ENCODE data around the gene KLLN.
"Not testable (repeated sequence)": the region's sequence is repeated elsewhere in the genome, so short reads cannot be mapped to it uniquely, and the experiment has no call there.

KLLN gene

DNA sequence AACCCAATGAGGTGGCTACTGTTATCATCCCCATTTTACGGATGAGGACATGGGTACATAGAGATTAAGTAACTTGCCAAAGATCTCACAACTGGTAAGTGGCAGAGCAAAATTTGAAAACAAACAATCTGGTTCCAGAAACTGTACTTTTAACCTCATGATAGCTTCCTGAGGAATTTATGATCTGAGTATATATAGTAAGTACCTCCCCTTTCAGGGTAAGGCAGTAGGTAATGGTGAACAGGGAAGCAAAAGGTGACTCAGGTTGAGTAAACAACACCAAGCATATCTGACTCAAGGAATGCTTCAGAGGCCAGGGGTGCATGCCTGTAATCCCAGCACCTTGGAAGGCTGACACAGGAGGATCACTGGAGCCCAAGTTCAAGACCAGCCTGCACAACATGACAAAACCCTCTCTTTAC is 21.1 kb downstream of the KLLN start:
- TF ChIP-seq ZNF274 (IDR thresholded peaks at IDR 0.05; ENCODE audit: low read depth, low read length): no peak
- no peak overlapping the region for H3K4me3 ChIP-seq (ENCODE audit: low read length)

DNA sequence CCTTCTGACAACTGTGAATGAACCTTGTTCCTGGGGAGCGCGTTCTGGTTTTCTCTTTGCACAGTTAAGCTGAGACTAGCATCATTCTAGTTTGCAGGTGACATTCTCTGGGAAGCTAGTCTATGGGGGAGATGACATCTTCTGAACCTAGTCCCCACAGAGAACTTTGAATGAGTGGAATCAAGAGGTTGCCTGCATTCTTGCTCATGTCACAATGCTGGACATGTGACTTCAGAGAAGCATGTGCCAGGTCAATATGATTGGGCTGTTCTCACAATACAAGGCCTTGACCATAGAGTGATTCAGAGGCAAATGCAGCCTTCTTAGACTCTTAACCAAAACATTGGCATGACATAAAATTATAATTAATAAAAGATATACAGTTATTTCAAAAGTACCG is 22.1 kb downstream of the KLLN start:
- TF ChIP-seq ZNF274 (IDR thresholded peaks at IDR 0.05; ENCODE audit: low read depth, low read length): no peak
- no peak overlapping the region for H3K4me3 ChIP-seq (ENCODE audit: low read length)

DNA sequence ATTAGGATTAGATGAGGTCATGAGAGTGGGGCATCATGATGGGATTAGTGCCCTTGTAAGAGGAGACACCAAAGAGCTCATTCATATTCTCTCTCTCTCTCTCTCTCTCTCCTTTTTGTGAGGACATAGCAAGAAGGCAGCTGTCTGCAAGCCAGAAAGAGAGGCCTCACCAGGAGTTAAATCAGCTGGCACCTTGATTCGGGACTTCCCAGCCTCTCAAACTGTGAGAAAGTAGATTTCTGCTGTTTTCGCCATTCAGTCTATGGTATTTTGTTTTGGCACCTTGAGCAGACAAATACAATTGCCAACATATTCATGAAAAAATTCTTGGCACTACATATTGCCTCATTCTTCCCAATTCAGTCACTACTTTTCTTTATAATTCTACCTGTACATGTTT is 24.7 kb downstream of the KLLN start:
- no peak for TF ChIP-seq ZNF274 (IDR thresholded peaks at IDR 0.05; ENCODE audit: low read depth, low read length)
- H3K4me3 ChIP-seq (ENCODE audit: low read length): no peak overlapping the region

DNA sequence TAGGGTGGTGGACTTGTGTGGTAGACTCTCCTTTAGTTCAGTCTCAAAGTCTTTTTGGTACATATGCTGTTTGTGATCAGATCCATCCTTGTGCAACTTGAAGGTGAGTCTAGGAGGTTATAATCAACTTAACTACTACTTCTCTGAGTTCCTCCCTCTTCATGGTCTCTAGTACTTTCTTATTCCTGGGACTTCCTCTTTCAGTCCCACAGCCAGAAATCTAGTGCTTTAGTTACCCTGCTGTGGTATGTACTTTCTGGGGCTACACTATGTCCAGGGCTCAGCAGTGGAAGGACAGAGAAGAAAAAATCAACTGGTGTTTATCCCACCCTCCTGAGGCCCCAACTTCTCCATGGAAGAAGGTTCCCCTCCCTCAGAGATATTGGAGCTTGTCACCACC is 25.9 kb downstream of the KLLN start:
- no peak overlapping the region for H3K4me3 ChIP-seq (ENCODE audit: low read length)
- TF ChIP-seq ZNF274 (IDR thresholded peaks at IDR 0.05; ENCODE audit: low read depth, low read length): no peak

DNA sequence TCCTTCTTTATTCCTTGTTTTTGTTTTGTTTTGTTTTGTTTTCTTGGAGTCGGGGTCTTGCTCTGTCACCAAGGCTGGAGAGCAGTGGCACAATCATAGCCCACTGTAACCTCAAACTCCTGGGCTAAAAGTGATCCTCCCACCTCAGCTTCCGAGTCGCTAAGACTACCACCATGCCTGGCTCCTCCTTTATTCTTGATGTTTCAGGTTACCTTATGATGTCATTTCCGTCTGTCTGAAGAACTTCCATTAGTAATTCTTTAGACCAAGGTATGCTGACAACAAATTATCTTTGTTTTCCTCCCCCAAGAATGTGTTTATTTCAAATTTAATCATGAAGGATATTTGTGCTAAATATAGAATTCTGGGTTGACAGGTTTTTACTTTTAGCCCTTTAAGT is 27.2 kb downstream of the KLLN start:
- H3K4me3 ChIP-seq (ENCODE audit: low read length): no peak overlapping the region
- no peak for TF ChIP-seq ZNF274 (IDR thresholded peaks at IDR 0.05; ENCODE audit: low read depth, low read length)

DNA sequence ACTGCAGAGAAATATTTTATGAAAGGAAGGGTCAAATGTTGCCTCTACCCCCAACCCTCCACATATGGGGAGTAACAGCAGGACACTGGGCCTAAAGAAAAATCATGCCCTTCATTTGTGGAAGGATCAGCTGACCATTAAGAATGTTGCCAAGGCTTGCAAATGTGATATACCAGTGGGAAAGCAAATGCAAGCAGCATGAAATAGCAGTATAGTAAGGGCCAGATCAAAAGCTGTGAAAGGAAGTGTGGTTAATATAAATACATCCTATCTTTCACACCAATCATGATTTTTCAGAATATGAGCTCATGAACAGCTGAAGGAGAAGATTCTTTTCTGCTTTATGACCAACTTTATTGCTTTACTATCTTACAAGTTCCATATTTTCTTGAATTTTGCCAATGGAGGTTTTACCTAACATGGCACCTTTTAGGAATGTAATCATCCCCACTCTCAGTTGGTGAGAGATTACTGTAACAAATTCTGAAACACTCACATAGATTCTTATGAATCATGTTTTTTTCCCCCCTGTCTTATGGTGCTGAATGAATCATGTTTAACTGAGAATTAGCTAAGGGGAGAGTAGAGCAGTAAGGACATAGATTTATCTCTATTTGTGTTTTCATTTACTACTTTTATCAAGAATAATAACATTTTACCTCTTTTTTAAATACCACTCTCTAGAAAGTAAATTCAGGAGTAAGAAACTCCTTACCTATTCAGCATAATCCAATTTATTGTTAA is 33.2 kb downstream of the KLLN start:
- TF ChIP-seq ZNF274 (IDR thresholded peaks at IDR 0.05; ENCODE audit: low read depth, low read length): no peak
- no peak overlapping the region for H3K4me3 ChIP-seq (ENCODE audit: low read length)

DNA sequence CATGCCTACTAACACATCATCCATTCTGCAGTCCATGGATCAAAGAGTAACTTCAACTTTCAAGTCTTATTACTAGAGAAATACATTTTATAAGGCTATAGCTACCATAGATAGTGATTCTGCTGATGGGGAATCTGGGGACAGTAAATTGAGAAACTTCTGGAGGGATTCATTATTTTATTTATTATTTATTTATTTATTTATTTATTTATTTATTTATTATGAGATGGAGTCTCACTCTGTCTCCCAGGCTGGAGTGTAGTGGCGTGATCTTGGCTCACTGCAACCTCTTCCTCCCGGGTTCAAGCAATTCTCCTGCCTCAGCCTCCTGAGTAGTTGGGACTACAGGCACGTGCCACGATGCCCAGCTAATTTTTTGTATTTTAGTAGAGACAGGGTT is 34.3 kb downstream of the KLLN start:
- H3K4me3 ChIP-seq (ENCODE audit: low read length): not testable (repeated sequence)

DNA sequence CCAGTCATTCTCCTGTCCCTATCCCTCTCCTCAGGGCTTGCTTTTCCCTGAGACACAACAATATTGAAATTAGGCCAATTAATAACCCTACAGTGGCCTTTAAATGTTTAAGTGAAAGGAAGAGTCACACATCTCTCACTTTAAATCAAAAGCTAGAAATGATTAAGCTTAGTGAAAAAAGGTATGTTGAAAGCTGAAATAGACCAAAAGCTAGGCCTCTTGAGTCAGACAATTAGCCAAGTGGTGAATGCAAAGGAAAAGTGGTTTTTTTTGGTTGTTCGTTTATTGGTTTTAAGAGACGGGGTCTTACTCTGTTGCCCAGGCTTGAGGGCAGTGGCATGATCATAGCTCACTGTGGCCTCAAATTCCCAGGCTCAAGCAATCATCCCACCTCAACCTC is 35.7 kb downstream of the KLLN start:
- no peak overlapping the region for H3K4me3 ChIP-seq (ENCODE audit: low read length)
- TF ChIP-seq ZNF274 (IDR thresholded peaks at IDR 0.05; ENCODE audit: low read depth, low read length): no peak

DNA sequence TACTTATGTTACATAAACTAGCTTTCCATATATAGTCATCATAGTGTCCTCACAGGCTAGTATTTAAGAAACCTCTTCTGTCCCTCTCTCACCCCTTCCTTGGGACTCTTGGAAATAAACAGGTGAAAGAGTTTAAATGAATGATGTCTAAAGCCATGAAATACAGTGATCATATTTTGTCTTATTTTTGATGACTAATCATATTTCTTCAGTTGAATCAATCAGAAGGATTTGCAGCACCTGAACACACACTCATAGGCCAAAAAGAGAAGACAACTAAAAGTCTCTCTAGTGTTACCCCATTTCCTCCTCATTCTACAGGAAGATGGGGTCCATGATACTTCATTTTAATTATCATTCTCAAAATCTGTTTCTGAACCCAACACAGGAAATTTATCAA is 36.7 kb downstream of the KLLN start:
- no peak overlapping the region for H3K4me3 ChIP-seq (ENCODE audit: low read length)

DNA sequence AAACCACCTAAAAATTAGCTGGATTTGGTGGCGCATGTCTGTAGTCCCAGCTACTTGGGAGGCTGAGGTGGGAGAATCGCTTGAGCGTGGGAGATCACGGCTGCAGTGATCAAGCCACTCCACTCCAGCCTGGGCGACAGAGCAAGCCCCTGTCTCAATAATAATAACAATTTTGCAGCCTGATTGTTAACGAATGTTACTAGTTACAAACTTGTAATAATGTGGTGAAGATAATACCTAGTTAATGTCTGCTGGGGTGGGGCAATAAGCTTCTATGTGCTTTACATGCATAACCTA is 44.1 kb downstream of the KLLN start:
- TF ChIP-seq ZNF274 (IDR thresholded peaks at IDR 0.05; ENCODE audit: low read depth, low read length): no peak

More for the DNA sequence above, 36.7 kb downstream of the KLLN start:
- no peak for TF ChIP-seq ZNF274 (IDR thresholded peaks at IDR 0.05; ENCODE audit: low read depth, low read length)

DNA sequence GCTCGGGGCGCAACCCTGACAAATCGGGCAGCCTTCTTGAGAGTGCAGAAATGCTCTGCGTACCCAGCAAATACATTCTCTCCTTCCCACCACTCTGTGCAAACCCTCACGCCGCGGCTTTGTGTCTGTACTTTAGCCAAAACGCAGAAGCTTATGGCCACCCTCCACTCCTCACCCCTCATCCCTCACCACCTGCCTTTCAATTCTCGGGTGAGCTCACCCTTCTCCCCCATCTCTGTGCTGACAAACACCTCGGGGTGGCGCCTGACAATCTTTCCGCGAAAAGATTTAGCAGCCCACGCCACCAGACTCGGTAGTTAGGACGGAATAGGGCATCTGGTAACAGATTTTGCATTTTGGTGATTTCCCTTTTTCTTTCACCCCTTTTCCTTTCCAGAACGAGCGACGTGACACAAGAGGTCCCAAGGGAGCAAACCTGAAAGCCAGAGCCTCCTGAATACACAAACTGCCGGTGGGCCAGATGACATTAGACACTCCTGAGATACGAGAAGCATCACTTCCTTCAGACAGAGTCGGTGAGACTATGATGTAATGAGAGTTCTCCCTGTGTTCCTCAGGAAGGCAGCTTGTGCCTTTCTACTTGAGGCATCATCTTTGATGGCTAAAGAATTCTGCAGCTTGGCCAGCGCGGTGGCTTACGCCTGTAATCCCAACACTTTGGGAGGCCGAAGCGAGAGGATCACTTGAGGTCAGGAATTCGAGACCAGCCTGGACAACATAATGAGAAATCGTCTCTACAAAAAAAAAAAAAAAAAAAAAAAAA is 44.6 kb downstream of the KLLN start:
- H3K4me3 ChIP-seq (ENCODE audit: low read length): peak overlapping the region; percentile 94
- TF ChIP-seq ZNF274 (IDR thresholded peaks at IDR 0.05; ENCODE audit: low read depth, low read length): no peak

More for the DNA sequence above, 44.1 kb downstream of the KLLN start:
- H3K4me3 ChIP-seq (ENCODE audit: low read length): peak overlapping the region; percentile 94; the same call in 1 of the 2 replicates

DNA sequence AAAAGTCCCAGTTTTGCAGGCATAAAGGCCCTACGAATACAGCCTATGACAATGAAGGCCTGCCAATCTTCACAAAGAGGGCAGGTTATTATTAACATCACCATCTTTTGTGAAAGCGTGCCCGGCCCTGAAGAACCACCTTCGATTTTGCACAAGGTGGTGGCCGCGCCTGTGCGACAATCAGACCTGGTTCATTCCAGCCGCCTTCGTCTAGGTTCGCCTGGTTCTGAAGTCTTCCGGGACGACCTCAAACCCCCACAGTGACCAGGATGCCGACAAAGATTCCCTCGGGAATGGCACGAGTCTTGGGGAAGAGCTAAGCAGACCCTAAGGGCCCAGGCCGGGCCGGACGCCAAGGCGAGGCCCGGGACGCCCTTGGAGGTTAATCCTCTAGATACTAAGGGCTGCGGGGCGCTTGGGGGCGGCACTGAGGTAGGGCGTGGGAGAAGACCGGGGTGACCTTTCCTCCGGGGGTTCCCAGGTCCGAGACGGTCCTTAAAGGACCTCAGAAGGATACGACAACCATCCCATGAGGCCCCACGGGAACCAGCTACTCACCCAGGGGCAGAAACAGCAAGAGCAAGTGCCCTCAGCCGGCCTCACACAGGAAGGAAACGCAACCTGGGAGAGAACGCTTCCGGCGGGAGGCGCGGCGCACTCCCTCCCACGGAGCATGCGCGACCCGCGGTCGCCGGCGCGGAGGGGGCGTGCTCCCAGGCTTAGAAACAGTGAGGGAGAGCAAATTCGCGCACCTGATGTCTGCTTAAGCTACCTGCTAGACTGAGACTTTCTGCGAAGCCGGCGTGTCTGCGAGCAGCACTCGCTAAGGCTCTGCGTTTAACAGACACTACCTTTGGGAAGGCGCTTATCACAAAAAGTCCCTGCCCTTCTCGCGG is 45.5 kb downstream of the KLLN start, which contains the start of gene ATAD1:
ATAD1 (minus strand) TSS at position 618 of the 896 bp plus-strand sequence. CDS start 3,627 bp downstream, outside the sequence.
- TF ChIP-seq ZNF274 (IDR thresholded peaks at IDR 0.05; ENCODE audit: low read depth, low read length): no peak
- peak within 1 kb of the TSS; percentile 94 for H3K4me3 ChIP-seq (ENCODE audit: low read length)

DNA sequence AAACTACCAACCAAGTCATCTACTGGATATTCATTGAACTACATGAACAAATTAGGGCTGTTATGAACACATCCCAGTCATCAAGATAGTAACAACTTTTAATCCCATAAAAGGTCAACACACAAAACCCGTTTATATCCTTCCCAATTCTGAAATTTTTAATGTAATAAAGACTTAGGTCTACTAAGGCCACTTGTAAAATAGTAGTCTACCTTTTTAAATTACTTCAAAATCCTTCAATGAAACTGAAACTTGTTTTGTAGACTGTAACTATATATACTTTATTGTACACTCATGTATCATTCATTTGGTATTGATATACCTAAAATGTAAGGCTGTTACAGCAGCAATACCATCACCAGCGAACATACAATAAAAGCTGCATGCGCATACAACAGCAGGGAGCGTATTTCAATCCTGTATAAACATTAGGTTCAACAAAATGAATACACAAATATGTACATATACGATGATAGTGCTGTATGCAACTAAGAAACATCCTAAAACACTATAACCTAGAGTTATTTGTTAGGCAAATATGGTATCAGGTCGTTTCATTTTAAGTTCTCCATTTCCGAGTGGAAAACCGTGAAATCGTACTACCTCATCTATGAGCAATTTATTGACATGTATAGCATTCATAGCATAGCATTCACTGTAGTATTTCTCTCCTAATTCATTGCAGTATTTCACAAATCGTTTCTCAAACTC is 46.3 kb downstream of the KLLN start:
- peak overlapping the region; percentile 94 for H3K4me3 ChIP-seq (ENCODE audit: low read length)
- no peak for TF ChIP-seq ZNF274 (IDR thresholded peaks at IDR 0.05; ENCODE audit: low read depth, low read length)

Measured in GM08714 (cell line).